ENCODE data around the gene NCAPD3.

GRCh38 chr11:134207538-134208239 is 16.1 kb downstream of the NCAPD3 start:
- TF ChIP-seq CTCF (conservative IDR thresholded peaks at IDR 0.05) (peak; percentile 85), EZH2 (IDR thresholded peaks at IDR 0.05; ENCODE audit: low read depth) (no peak)
